Measurements from ENCODE around the gene ABHD10. TPM values are rescaled to one million over a fixed set of nuclear protein-coding genes. Genes with fewer than 3 reads are reported as not detected.

The ABHD10 gene
- total RNA-seq, 1 donor from 2014 or later: 22.6 TPM

- H3K27me3 ChIP-seq (ENCODE audit: control insufficient read depth, insufficient read depth, low read length): no peaks in the 10 kb centered on the region
- H3K4me3 ChIP-seq (ENCODE audit: low read depth, low read length): no peak overlapping the region
- FAIRE-seq: no peak
- no peak for DNase-seq (ENCODE audit: low read depth)
- TF ChIP-seq CTCF (IDR thresholded peaks at IDR 0.05; ENCODE audit: insufficient read depth, low read length, severe bottlenecking): no peak
- H3K36me3 ChIP-seq (ENCODE audit: control insufficient read depth, insufficient read depth, low read length): peaks cover 15% of the 10 kb centered on the region
Observed at GRCh38 chr3:111949712-111950111, 29.1 kb upstream of the ABHD10 start.

- no peak for TF ChIP-seq CTCF (IDR thresholded peaks at IDR 0.05; ENCODE audit: insufficient read depth, low read length, severe bottlenecking)
- no peak for FAIRE-seq
- no peak for DNase-seq (ENCODE audit: low read depth)
- Histone ChIP-seq H3K36me3 (ENCODE audit: control insufficient read depth, insufficient read depth, low read length) (peaks cover 15% of the 10 kb centered on the region), H3K27me3 (ENCODE audit: control insufficient read depth, insufficient read depth, low read length) (no peaks in the 10 kb centered on the region), H3K4me3 (ENCODE audit: low read depth, low read length) (no peak overlapping the region)
Observed at GRCh38 chr3:111951032-111951431, 27.8 kb upstream of the ABHD10 start.

GRCh38 chr3:111952086-111952485 lies 26.7 kb upstream of the ABHD10 start:
- Histone ChIP-seq H3K36me3 (ENCODE audit: control insufficient read depth, insufficient read depth, low read length) (peaks cover 16% of the 10 kb centered on the region), H3K4me3 (ENCODE audit: low read depth, low read length) (no peak overlapping the region), H3K27me3 (ENCODE audit: control insufficient read depth, insufficient read depth, low read length) (no peaks in the 10 kb centered on the region)
- no peak for DNase-seq (ENCODE audit: low read depth)
- no peak for FAIRE-seq
- no peak for TF ChIP-seq CTCF (IDR thresholded peaks at IDR 0.05; ENCODE audit: insufficient read depth, low read length, severe bottlenecking)

GRCh38 chr3:111952866-111953450 lies 25.9 kb upstream of the ABHD10 start:
- Histone ChIP-seq H3K36me3 (ENCODE audit: control insufficient read depth, insufficient read depth, low read length) (peaks cover 16% of the 10 kb centered on the region), H3K27me3 (ENCODE audit: control insufficient read depth, insufficient read depth, low read length) (no peaks in the 10 kb centered on the region), H3K4me3 (ENCODE audit: low read depth, low read length) (no peak overlapping the region)
- no peak for FAIRE-seq
- DNase-seq (ENCODE audit: low read depth): no peak
- no peak for TF ChIP-seq CTCF (IDR thresholded peaks at IDR 0.05; ENCODE audit: insufficient read depth, low read length, severe bottlenecking)

- FAIRE-seq (no peak), DNase-seq (ENCODE audit: low read depth) (no peak)
- TF ChIP-seq CTCF (IDR thresholded peaks at IDR 0.05; ENCODE audit: insufficient read depth, low read length, severe bottlenecking): no peak
- no peak overlapping the region for H3K4me3 ChIP-seq (ENCODE audit: low read depth, low read length)
- peaks cover 12% of the 10 kb centered on the region for H3K36me3 ChIP-seq (ENCODE audit: control insufficient read depth, insufficient read depth, low read length)
- no peaks in the 10 kb centered on the region for H3K27me3 ChIP-seq (ENCODE audit: control insufficient read depth, insufficient read depth, low read length)
Observed at GRCh38 chr3:111954228-111954990, 24.4 kb upstream of the ABHD10 start.

All from bronchial epithelial cell (primary cell).